ENCODE results near the gene SAP30L.

Gene SAP30L

DNA sequence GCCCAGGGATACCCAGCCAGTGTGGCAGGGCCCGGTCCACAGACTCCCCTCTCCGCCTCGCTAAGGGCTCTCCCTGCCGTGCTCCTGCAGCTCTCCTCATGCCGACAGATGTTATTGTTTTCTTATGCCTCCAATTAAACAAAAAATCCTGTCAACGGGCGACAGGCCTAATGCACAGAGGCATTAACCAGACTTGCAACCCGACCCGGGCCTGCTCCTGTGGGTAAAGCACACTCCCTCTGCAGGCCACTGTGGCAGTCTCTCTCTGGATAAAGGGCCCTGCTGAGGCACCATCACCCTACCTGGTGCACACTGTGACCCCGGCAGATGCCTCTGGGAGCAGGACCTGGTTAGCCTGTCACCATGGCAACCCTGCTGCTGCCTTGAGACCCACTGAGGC, 59.8 kb downstream of the SAP30L start:
- DNase-seq (ENCODE audit: insufficient read length, low spot score) (no peak), FAIRE-seq (no peak)

DNA sequence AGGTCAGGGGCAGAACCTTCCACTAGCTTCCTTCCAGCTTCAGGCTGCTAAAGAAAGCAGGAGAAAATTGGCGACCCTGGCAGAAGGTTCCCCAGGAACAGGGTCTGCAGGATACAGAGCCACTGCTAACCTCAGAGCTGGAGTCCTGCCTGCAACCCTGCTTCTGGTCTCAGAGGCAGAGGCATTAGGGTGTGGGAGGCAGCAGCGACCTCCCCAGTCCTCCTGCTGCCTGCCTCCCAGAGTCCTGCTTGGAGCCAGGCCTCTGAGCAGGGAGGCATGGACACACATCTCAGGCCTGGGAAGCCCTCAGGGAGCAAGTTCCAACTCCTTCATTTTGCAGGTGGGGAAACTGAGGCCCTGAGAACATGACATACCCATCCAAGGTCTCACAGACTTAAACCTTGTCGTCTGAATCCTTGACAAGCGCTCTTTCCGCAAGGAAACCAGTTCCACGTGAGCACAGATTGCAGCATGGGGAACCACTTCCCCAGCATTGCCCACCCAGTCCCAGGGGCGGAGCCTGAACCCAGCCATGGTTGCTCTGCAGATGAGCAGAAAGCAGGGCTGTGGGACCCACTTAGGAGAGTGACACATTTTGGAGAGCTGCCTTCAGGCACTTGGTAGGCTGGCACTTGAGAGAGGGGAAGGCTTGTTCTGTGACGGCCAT, 60.4 kb downstream of the SAP30L start:
- DNase-seq (ENCODE audit: insufficient read length, low spot score) (no peak), FAIRE-seq (no peak)

GRCh38 chr5:154506716-154507080, 60.9 kb downstream of the SAP30L start:
- FAIRE-seq, result no peak
- DNase-seq (ENCODE audit: insufficient read length, low spot score), result no peak

- FAIRE-seq, result no peak
- no peak for DNase-seq (ENCODE audit: insufficient read length, low spot score)
Observed at GRCh38 chr5:154508114-154508513, 62.3 kb downstream of the SAP30L start.

DNA sequence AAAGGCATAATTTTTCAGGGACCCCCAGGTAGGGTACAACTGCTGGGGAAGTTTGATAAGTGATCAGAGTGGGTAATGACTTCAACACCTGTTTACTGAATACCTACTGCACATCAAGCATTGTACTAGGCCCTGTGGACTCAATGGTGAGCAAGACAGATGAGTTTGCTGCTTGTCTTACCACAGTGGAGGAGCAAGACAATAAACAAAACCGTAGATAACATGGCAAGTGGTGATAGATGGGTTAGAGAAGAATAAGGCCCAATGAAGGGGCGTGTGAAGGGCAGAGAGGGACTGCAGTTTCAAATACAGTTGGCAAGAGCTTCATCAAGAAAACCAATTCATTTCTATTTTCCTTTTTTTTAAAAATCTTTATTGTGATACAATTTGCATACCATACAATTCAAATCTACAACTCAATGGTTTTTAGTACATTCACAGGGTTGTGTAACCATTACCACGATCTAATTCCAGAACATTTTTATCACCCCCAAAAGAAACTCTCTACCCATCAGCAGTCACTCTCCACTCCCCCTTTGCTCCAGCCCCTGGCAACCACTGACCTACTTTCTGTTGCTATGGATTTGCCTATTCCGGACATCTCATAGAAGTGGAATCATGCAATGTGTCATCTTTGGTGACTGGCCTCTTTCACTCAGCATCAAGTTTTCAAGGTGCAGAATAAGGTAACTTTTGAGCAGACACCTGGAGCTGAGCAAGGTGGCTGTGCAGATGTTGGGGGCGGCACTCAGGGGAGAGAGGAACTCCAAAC, 64.2 kb downstream of the SAP30L start:
- DNase-seq (ENCODE audit: insufficient read length, low spot score) (no peak), FAIRE-seq (no peak)

Data from GM19239 (cell line).